Smooth muscle cell of trachea (primary cell): Measurements from ENCODE around the gene DMAC1. TPM values are rescaled to one million over a fixed set of nuclear protein-coding genes. Genes with fewer than 3 reads are reported as not detected.

ENCODE experiments used
- total RNA-seq: library from RNA; depleted of rRNA; stranded (reverse); fragments of >200 nt; gene quantifications from 2 replicates; pipeline ENCODE4 v1.2.1, GENCODE V29; 2014

DMAC1 gene, protein sequence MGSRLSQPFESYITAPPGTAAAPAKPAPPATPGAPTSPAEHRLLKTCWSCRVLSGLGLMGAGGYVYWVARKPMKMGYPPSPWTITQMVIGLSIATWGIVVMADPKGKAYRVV
- 7.9 and 9.2 TPM in 2 replicates for total RNA-seq

DNA sequence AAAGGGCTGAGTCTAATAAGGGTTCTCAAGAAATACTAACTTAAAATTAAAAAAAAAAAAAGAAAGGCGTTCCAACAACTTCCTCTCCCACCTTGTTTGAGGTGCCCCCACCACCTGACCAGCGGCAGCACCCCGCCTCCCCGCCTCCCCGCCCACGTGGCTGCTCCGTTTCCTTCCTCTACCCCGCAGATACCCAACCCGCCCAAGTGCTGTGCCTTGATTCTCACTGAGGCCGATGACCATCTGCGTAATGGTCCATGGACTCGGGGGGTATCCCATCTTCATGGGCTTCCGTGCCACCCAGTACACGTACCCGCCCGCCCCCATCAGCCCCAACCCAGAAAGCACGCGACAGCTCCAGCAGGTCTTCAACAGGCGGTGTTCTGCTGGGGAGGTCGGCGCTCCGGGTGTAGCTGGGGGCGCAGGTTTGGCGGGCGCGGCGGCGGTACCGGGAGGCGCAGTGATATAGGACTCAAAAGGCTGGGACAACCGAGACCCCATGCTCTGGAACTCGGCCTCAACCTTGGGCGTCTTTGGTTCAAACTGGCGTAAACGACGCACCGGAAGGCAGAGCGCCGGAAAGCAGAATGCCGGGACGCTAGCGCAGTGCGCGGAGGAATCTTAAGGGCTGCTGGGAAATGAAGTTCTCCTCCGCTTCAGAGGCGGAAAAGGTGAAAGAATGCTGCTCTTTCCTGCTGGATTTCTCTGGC is at the start of gene DMAC1:
DMAC1 (minus strand) TSS at position 545 of the 710 bp plus-strand sequence; CDS start at position 501, 44 bp downstream.

